ELR (cell line): Measurements from ENCODE around the gene SLC31A2.
"Not testable (repeated sequence)": the region's sequence is repeated elsewhere in the genome, so short reads cannot be mapped to it uniquely, and the experiment has no call there.

Source experiments
- DNase-seq: peaks from one replicate; pipeline ENCODE4 v3.0.0-alpha.2; 2015; ENCODE audit warnings: low read depth

The SLC31A2 gene, protein sequence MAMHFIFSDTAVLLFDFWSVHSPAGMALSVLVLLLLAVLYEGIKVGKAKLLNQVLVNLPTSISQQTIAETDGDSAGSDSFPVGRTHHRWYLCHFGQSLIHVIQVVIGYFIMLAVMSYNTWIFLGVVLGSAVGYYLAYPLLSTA

DNA sequence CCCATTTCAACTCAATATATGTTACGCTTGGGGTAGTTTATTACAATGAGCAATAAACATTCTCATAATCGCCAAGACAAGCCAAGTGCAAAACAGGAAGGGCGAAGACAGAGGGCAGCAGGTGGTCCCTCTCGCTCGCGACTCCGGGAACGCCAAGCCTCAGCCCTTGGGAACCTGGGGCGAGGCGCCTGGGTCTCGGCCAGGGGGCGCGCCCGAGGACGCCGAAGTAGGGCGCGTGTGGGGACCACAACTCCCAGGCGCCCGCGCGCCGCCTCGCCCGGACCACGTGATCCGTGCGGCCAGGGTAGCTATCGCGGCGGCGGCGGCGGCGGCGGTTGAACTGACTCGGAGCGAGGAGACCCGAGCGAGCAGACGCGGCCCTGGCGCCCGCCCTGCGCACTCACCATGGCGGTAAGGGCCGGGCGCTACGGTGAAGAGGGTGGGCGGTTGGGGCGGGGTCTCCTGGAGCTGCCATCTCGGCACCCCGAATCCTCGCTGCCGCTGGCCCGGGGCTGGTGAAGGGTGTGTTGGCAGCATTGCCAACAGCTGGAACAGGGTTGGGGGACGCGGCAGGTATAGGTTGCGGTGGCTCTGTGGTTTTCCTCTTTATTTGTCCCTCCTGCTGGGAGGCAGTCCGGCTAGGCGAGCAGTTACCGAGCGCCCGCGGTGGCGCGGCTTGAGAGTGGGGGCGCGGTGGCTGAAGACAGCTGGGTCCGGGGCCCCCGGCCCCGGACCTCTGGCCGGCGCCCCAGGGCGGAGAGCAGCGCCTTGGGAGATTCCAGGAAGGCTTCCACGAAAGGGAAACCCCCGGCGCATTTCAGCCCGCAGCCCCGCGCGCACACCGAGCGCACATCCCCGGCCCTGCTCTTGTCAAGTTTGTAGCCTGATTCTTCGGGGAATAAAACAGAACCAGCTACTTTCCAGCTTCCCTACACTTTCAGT, at the start of gene SLC31A2:
SLC31A2 (plus strand) TSS at position 338 of the 942 bp plus-strand sequence; CDS start at position 406, 68 bp downstream.
- DNase-seq, result peak; percentile 90

DNA sequence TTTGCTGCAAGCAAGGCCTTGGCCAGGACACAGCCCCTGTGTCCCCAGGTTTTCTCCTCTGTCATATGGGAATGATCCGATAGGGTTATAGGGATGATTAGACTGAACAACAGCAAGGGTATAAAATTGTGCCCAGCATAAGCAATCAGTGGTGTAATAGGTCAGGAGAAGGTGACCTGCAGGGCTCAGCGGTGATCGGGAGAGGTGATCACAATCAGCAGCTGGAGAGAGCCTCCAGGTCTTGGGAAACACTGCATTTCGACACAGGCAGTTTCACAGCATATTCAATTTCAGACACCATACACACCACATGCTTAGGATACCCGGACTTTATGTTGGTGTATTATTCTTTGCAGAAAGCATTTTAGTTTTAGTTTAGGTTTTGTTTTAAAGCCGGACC, 45.5 kb upstream of the SLC31A2 start:
- not testable (repeated sequence) for DNase-seq

DNA sequence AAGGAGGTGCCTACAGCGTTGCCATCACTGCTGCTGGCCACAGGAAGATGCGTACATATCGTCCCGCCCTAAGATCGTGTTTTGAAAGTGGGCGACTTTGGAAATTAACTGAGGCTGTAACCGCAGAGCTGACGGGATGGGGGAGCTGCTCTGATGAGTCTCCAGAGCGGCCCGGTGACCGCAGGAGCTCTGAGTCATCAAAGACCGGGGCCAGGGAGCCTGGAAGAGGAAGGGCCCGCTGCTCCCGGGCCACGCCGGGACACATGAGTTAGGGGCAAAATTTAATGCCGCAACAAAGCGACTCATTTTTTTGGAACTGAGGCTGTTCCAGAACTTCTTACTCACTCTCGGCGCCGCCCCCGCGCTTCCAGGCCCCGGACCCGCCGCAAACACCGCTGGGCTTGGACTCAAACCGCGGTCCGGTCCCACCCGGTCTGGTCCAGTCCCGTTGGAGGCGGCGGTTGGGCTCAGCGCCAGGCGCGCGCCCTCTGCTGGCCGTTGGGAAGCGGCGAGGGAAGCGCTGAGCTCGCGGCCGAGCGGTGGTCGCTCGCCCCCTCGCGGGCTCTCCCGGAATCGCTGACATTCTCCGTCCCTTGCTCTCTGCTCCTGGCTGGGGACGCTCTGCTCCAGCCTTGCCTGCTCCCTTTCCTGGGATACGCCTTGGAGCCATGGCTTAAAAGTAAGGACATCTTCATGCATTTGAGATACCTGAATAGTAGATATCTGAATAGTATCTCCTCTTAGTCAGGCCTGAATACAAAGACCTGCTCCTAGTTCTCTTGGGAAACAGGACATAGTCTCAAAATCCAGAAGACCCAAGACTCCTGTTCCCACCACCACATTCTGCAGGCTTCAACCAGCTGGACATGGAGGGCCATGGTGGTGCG, 39.5 kb upstream of the SLC31A2 start:
- DNase-seq, result peak; percentile 10

DNA sequence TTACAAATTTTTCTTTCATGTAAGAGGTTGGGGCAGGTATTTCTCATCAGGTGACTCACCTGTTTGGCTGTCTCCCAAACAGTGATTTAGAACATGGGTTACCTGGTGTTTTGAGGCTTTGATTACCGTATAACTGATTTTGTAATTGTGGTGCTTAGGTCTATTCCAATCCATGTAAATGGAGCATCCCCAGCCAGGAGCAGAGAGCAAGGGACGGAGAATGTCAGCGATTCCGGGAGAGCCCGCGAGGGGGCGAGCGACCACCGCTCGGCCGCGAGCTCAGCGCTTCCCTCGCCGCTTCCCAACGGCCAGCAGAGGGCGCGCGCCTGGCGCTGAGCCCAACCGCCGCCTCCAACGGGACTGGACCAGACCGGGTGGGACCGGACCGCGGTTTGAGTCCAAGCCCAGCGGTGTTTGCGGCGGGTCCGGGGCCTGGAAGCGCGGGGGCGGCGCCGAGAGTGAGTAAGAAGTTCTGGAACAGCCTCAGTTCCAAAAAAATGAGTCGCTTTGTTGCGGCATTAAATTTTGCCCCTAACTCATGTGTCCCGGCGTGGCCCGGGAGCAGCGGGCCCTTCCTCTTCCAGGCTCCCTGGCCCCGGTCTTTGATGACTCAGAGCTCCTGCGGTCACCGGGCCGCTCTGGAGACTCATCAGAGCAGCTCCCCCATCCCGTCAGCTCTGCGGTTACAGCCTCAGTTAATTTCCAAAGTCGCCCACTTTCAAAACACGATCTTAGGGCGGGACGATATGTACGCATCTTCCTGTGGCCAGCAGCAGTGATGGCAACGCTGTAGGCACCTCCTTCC, 37.9 kb upstream of the SLC31A2 start:
- peak; percentile 26 for DNase-seq

DNA sequence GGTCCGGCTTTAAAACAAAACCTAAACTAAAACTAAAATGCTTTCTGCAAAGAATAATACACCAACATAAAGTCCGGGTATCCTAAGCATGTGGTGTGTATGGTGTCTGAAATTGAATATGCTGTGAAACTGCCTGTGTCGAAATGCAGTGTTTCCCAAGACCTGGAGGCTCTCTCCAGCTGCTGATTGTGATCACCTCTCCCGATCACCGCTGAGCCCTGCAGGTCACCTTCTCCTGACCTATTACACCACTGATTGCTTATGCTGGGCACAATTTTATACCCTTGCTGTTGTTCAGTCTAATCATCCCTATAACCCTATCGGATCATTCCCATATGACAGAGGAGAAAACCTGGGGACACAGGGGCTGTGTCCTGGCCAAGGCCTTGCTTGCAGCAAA, 32.0 kb upstream of the SLC31A2 start:
- not testable (repeated sequence) for DNase-seq

DNA sequence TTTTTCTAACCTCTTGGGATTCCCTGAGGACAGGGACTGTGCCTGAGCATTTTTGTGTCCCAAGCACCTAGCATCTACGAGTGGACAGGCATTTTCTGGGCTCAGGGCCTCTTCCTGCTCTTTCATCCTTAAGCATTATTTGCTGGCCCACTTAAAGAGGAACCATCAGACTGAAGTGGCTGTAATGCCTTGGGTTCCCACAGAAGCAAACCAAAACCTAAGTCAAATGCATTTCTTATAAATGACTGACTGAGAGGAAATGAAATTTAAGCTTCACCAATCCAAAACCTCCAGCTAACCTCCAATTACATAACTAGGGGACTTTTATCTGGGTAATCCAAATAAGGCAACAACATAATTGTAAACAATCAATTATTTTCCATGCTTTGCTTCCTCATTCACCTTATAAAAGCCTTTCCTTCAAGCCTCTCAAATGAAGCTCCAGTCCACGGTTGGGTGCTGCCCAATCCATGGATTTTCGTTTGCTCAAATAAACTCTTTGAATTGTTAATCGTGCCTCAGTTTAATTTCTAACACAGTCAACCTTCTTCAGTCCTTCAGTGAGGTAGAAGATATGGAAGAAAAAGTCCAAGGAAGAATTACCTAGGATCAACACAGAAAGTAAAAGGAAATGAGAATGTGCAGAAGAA, 25.3 kb upstream of the SLC31A2 start:
- DNase-seq, result no peak

DNA sequence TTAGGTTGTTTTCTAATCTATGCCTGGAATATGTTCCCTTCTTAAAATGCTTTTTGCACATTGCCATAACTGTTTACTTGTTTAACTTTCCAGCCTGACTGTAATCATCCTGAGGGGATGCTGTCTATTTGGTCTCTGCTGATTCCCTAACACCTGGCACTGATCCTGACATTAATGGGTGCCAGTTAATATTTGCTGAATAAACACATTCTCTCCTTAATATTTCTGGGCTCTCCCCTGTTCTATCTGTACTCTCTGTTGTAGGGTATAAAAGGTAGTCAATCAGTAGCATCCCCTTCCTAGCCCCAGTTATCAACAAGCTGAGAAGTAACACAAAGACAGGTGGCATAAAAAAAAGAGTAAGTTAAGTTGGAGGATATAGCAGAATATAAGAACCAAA, 21.3 kb upstream of the SLC31A2 start:
- no peak for DNase-seq

DNA sequence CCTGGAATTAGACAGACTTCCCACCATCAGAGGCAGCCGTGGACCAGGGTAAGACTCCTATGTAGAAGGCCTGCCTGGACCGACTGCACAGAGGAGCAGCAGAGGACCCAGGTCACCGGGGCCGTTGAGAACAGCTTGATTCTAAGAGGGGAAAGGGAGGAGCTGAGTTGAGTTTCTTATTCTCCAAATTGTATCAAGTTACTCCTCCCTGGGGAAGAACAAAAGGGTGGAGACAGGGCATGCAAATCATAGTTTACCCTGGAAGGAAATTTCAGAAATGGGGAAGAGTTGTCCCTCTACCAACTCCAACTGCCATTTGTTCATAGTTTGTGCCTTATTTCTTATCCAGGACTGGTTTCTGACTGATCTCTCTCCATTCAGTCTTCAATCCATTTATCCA, 20.9 kb upstream of the SLC31A2 start:
- no peak for DNase-seq

DNA sequence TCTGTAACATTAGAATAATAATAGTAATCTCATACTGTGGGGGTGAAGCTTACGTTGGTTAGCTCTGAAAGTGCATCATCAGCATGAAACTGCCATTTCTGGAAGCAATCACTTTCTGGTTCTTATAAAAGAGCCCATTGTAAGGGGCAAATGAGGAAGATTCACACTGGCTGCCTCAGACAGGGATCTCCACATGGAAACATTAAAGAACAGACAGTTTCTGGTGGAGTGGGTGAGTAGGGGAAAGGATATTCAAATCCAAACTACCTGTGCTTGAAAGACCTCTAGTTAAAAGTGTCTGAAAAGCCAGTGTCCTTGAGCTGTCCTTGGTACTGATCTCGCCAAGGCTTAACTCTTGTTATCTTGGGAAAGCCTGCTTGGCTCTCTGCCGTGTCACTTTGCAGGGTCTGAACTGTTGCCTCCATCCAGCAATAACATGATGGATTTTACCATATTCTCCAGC, 19.1 kb upstream of the SLC31A2 start:
- peak; percentile 33 for DNase-seq

DNA sequence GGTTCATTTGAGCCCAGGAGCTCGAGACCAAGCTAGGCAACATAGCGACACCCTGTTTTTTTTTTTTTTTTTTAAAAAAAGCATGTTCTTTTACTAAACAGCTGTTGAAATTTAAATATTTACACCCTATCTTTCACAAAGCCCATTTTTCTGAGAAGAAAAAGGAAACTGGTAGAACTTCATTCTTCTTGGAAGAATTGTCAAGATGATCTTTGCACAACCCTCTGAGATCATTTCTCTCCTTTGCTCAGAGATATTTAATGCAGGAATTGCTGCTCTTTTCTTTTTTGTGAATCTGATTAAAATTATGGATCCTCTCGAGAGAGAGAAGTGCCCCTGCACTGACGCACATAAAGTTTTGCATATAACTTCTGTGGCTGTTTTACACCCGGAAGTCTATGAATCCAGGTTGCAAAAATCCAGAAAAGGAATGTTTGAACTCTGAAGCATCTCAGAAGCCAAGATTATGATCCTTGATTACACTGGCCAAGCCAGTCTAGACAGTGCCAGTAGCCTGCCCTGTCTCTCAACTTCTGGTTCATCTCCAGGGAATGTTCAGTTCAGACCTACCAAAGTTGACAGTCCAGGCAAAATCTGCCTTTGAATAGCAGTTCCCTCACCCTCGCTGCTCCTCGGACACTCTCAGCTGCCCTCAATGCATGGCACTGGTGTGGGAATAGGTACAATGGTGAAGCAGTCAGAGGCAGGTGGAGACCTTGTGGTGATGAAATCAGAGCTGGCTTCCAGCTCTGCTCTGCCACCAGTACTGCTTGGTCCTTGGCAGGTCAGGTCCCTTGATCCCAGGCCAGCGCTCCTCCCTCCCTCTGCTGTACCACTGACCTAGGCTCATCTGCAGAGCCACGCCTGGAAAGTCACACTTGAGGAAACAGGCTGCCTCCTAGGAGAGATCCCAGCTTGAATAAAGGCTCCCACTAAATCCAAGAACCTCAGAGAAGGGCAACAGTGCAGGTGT, 13.3 kb upstream of the SLC31A2 start:
- no peak for DNase-seq

DNA sequence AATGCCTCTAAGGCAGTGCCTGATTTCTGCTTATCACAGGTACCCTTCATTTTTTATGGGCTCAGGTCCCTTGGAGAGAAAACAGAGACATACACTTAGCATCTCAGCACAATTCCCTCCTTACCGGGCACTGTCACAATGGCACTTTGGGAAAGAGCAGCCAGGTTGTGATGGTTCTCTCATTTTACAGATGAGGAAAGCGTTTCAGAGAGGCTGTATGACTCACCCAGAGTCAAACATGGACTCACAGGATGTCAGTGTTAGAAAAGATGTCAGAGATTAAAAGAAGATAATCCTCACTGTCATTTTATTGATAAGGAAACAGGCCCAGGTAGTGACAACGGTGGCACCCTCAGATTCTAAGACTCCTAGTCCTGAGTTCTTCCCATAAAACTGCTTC, 12.0 kb upstream of the SLC31A2 start:
- no peak for DNase-seq

DNA sequence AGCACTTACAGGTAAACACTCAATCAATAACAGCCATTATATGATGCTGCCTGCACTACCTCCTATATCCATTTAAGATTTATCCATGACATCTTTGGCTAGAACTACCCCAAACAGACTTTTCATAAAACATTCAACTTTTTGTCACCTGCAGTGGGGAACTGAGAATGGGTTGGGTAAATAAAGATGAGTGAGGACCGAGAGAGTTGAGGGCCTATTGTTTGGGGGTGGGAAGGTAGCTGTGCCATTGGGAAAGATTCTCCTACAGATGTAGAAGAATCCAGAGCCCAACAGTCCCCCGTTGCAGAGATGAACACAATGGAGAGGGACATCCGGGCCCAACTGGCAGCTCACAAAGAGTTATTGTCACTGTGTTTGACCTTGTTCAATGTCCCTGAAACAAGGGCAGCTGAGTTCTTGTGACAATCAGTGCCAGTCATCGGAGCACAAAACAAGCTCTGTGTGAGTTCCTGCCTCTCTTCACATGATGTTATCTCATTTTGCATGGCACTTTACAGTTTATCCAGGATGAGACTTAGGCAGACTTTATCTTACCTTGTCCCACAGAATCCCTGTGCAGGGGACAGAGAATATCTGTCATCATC, 11.5 kb upstream of the SLC31A2 start:
- no peak for DNase-seq

DNA sequence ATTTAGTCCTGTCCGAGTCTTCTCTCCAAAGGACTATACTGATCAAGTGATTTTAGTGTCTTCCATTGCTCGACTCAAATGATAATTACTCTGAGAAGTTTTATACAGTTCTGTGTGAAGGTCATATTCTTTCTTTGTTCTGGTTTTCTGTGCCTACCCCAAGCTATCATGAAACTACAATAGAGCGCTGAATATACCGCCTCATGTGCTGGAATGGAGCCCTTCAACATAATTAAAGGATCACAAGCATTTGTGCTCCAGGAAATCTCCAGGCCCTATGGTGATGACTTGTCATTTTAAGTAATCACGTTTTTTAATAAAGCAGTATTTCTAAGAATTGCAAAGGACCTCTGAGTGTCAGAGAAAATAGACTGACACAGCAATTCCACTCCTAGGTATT, 10.9 kb upstream of the SLC31A2 start:
- DNase-seq, result no peak

DNA sequence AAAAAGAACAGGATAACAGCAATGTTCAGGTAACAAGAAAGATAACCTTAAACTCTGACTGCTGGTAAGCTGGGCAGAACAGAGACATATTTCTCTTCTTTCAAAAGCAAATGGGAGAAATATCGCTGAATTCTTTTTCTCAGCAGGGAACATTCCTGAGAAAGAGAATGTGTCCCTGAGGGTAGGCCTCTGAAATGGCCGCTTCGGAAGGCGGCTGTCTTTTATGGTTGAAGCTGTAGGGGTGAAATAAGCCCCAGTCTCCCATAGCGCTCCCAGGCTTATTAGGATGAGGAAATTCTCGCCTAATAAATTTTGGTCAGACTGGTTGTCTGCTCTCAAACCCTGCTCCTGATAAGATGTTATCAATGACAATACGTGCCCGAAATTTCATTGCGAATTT, 9.9 kb upstream of the SLC31A2 start:
- DNase-seq, result not testable (repeated sequence)

DNA sequence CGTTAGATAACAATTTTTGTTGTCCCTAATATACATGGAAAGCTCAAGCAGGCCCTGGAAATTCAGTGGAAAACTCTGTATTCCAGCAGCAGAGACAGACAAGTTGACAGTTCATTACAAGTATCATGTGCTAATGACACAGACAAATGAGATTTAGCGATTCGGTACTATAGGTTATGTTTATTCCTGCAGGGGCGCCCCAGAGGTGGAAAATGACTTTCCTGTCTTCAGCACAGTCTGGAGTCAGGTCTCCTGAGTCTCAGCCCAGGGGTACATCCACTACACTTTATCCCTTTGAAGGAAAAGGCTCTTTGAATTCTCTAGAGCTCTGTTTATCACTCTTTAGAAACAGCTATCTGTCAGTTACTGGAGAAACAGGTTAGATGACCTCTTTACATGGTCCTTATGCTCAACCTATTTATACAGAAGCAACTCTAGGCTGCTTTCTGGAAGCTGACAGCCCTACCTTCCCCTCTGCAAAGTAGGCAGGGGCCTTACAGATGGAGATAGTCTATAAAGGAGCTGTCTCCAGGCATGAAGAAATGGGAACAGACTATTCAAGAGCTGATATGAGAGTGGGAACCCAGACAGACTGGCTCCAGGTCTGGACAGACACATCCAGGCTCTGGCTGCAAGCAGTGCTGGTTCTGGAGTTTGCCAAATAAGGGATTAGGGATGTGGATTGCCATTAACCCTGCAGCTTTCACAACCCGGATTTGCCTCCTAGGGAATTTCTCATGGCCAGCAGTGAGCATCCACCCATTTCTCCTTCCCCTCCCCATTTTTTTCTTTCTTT, 7.2 kb upstream of the SLC31A2 start:
- no peak for DNase-seq

DNA sequence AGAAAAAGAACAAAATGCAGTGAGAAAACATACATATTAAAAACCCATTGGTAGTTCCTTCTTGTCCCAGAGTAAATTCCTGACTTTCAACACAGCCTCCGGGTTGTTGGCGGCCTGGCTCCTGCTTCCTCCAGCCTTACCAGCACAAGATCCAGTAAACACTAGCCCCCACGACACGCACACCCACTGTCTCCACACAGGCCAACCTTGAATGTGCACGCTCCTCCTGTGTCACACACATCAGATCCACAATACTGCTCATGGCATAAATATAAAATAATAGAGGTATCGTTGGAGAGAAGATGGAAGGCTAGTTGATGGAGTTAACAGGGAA, 2.5 kb upstream of the SLC31A2 start:
- no peak for DNase-seq

DNA sequence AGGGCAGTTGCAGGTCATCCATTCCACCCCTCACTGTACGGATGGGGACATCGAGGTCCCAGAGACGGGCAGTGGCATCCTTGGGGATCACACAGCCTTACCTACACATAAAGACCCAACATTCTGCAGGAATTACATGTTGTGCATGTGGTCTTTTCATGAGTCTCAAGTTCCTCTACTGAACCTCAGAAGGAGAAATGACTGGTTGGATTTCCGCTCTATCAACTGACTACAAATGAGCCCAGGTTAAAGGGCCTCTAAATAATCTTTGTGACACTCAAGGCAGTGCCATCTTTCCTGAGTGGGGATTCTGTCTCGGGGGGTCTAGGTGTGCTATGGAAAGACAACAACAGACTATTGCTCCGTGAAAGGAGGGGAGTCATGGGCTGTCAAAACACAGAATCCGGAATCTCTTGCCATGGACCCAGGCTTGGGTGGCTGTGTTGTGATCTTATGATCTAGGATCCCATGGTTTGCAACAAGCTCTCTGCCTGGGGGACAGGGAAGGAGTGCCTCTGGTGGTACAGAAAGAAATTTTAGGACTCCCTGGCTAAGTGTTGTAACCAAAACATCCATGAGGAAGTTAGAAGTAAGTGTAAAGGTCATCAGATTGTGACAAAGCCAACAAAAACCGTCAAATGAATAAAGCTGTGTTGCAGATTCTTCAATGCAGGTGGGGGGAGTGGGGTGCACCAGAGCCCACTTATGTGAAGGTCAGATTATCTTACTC, 1.9 kb upstream of the SLC31A2 start:
- no peak for DNase-seq

DNA sequence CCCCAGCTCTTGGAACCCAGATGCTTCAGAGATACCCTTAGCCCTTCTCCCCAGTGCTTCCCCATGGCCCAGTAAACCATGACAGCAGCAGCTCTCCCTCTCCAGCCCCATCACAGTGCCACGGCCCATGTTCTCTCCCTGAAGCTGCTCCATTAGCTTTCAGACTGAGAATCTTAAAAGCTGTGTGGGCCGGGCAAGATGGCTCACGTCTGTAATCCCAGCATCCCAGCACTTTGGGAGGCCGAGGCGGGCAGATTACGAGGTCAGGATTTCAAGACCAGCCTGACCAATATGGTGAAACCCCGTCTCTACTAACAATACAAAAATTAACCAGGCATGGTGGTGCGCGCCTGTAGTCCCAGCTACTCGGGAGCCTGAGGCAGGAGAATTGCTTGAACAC, 1.2 kb upstream of the SLC31A2 start:
- DNase-seq, result not testable (repeated sequence)
